Ovary (tissue), 3 donors: ENCODE data around the gene MGAT5.

ENCODE experiments used
- EP300 ChIP-seq: sonication (generic); formaldehyde crosslinking; IDR thresholded peaks from one replicate; pipeline ENCODE4 v1.6.1; 2017; ENCODE audit warnings: antibody characterized with exemption
- POLR2A ChIP-seq: fragments of 450-650 bp; IDR thresholded peaks from one replicate; pipeline ENCODE4 v1.6.1; 2017; ENCODE audit warnings: antibody characterized with exemption, mild to moderate bottlenecking, moderate library complexity
- TF ChIP-seq, protein P1 (sequence below), 3 donors: fragments of 450-650 bp in 2 of 3; fragments of 200-600 bp in 1 of 3; IDR thresholded peaks; one replicate each; pipeline versions ENCODE4 v1.5.1 to v1.8.0; 2016 to 2022; ENCODE audit warnings: antibody characterized with exemption in 3 of 3, mild to moderate bottlenecking in 1 of 3
- donor health status: DM: no; HTN: no; CAD: no.

GRCh38 chr2:134398300-134398699, 144.4 kb downstream of the MGAT5 start:
- TF ChIP-seq, protein P1, sequence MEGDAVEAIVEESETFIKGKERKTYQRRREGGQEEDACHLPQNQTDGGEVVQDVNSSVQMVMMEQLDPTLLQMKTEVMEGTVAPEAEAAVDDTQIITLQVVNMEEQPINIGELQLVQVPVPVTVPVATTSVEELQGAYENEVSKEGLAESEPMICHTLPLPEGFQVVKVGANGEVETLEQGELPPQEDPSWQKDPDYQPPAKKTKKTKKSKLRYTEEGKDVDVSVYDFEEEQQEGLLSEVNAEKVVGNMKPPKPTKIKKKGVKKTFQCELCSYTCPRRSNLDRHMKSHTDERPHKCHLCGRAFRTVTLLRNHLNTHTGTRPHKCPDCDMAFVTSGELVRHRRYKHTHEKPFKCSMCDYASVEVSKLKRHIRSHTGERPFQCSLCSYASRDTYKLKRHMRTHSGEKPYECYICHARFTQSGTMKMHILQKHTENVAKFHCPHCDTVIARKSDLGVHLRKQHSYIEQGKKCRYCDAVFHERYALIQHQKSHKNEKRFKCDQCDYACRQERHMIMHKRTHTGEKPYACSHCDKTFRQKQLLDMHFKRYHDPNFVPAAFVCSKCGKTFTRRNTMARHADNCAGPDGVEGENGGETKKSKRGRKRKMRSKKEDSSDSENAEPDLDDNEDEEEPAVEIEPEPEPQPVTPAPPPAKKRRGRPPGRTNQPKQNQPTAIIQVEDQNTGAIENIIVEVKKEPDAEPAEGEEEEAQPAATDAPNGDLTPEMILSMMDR (IDR thresholded peaks at IDR 0.05) = no peak
- TF ChIP-seq POLR2A (no peak), EP300 (no peak)
